ENCODE data around the gene PSPH. TPM values are rescaled to one million over a fixed set of nuclear protein-coding genes. Genes with fewer than 3 reads are reported as not detected.

Gene PSPH
- total RNA-seq = 33.1 and 40.8 TPM in 2 replicates

GRCh38 chr7:56051339-56052191, at the start of gene PSPH, which contains the start of gene CCT6A:
Gene PSPH (minus strand): TSS chr7:56051444. CDS start chr7:56021212, 30,232 bp downstream.
Gene CCT6A (plus strand): TSS chr7:56051765. CDS start chr7:56051849, 84 bp downstream.

GRCh38 chr7:56092789-56093531, 41.7 kb upstream of the PSPH start, which contains the start of gene PHKG1:
Gene PHKG1 (minus strand): TSS chr7:56092952. CDS start chr7:56088941, 4,011 bp downstream.

GRCh38 chr7:56063882-56064625, 12.8 kb upstream of the PSPH start, which contains the start of gene SUMF2:
Gene SUMF2 (plus strand): TSS chr7:56064286. CDS start chr7:56064312, 26 bp downstream.

GRCh38 chr7:55964261-55965099, 86.8 kb downstream of the PSPH start, which contains the start of gene NIPSNAP2:
Gene NIPSNAP2 (plus strand): TSS chr7:55964585. CDS start chr7:55964610, 25 bp downstream.

Small RNA genes lying within 50 kb of the gene (small RNA-seq; reads per million reads assigned to genes)
- gene SNORA15 = 0.16 reads per million
- 0.93 reads per million, percentile 56 among the genes with 10 or more reads in this experiment for gene SNORA22B

Other genes starting within 250 kb of the PSPH start
- not detected in 2 replicates for gene SEPTIN14, start 188.7 kb downstream of the PSPH start, total RNA-seq
- 2.9 and 5.1 TPM in 2 replicates for gene ZNF713, start 164.0 kb downstream of the PSPH start, total RNA-seq
- 17.0 and 20.2 TPM in 2 replicates for gene MRPS17, start 99.6 kb downstream of the PSPH start, total RNA-seq
- 60.7 and 69.9 TPM in 2 replicates for gene NIPSNAP2, start 86.9 kb downstream of the PSPH start, total RNA-seq
- 212 and 247 TPM in 2 replicates for gene CCT6A, start 321 bp upstream of the PSPH start, total RNA-seq
- gene SUMF2, start 12.8 kb upstream of the PSPH start, total RNA-seq = 135 and 161 TPM in 2 replicates
- gene PHKG1, start 41.5 kb upstream of the PSPH start, total RNA-seq = 0.19 and 0.33 TPM in 2 replicates
- gene CHCHD2, start 55.0 kb upstream of the PSPH start, total RNA-seq = 323 and 364 TPM in 2 replicates
- not detected in 2 replicates for gene NUPR2, start 65.0 kb upstream of the PSPH start, total RNA-seq

Data from vein endothelial cell (primary cell).